ENCODE results near the gene PTPRC. TPM values are rescaled to one million over a fixed set of nuclear protein-coding genes. Genes with fewer than 3 reads are reported as not detected.

Gene PTPRC
- polyA plus RNA-seq, 5 donors: 7.0 to 10.8 (median 9.5) TPM

DNA sequence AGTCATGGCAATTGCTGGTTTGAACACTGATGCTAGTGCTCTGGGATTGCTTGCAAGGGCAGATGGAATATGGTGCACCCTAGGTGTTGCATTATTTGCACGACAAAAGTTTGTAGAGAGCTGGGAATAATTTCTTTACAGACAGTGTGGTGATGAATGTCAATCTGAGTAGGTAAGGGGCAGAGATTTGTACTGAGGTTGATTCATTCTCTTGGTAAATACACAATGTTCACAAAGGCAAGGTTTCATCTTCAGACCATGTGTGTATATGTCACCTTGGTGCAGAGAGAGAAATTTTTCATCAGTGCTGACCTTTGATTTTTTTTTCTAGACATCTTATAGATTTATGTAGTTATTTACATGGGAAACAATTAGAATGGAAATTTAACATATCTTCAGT, 5.0 kb downstream of the PTPRC start:
- DNase-seq: no peak

DNA sequence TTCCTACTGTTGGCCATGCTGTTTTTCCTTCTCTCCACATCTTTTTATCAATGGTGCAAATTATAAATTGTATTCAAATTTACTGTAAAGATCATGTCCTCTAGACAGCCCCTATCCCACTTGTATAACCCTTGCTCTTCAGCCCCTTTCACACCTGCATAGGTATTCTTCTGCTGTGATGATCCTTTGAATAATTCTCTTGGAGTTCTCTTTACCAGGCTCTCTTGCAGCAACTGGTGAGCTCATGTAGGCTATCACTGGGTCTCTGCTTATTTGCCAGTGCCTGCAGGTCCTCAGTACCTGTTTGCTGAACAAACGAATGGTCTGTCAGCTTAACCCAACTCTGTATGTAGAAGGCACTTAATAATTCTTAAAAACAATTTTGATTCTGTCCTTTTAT, 8.2 kb downstream of the PTPRC start:
- DNase-seq: no peak

DNA sequence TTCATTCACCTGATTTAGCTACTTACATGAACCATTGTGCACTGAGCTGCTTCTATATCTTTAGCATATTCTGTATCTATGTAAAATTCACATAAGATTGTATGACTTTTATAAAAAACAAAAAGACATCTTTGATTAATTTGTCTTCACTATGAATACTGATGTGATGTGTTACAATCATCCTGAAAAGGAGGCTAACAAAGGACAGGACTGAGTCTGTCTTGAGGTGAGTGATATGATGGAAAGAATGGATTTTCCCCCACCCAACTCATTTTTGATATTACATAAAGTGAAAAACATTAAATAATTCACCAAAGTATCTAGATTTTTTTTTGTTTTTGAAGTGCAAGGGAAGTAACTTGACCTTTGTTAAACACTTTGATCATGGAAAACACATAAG, 9.8 kb downstream of the PTPRC start:
- DNase-seq: no peak

DNA sequence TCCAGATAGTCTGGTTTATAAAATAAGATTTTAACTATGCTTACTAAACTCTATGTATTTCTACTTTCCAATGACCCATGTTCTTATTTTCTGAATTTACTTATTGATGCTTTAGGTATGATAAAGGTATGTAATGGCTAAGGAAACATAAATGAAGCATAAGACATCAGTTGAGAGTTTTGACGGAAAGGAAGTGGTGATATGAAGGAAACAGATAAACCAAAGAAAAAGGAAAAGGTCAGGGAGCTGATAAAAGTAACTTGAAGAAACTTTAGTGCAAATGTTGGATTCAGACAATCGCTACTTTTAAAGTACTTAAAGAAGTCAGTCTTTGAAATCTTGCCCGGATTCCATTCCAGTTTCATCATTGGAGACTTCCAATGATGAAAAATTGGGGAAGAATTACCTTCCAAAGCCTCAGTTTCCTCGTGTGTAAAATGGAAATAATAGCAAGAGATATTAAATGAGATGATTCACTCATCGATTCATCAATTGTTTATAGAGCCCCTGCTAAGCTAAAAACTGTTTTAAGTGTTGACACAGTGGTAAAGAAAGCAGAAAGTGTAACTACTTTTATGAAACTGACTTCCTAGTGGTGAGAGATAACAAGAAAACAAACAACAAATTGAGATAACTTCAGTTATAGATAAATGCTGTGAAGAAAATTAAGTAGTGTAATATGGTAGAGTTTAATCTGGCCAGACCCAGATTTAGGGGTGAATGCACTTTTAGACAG, 10.6 kb downstream of the PTPRC start:
- DNase-seq: no peak

DNA sequence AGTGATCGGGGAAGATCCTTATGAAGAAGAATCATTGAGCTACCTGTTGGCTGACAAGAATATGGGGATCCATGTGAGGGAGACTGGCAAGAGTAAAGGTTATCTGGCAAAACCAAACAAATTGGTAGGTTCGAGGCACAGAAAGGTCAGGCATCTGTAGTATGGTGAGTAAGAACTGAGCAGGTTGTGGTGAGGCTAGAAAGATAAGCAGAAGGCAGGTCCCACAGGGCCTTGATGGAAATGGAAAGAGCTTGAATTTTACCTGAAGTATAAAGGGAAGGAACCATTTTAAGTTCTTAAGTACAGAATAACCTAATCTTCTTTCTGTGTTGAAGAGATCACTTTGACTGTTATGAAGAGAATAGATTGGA, 11.1 kb downstream of the PTPRC start:
- no peak for DNase-seq

DNA sequence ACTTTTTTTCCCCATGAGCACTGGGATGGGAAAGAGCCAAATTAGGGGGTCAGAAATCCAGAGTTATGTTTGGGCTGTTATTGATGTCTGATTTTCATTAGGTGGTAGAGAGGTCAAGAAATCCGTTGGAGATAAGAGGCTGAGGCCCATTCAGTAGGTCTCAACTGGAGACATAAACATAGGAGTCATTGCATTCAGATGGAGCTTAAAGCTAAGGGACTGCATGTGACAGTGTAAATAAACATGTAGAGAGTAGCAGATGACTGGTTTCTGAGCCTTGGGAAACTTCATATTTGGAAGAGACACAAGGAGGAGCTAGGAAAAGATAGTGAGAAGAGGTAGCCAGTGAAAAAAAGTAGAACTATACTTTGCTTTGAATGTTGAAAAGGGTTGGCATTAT, 11.7 kb downstream of the PTPRC start:
- no peak for DNase-seq

DNA sequence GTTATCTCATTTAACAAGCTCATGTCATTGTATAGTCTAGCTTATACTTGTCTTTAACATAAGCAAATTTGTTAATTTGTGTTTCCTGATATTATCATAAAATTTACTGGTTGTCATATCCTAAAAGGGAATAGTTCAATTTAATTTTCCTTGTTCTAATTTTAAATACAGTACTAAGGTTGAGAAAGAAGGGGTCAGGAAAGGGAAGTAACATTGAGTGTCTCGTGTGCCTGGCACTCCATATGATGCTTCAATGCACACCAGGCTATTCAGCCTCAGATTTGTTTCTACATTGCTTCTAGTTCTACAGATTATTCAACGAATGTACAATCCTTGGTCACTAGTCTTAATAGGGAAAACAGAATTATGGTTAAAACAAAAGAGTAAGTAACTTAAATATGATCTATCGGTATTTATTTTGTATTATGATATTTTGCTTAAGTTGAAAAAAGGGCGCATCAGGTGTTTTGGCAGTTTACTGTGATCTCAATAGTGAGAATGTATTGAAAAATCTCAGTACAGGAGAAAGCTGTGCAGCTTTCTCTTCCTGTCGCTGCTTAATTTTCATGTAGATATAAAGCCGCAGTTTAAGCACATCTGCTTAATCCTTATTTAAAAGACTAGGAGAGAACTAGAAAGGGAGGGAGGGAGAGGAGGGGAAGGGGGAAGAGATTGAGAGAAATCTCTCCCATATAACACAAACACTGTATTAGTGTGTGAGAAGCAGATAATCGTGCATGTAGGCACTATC, 13.0 kb downstream of the PTPRC start:
- no peak for DNase-seq

DNA sequence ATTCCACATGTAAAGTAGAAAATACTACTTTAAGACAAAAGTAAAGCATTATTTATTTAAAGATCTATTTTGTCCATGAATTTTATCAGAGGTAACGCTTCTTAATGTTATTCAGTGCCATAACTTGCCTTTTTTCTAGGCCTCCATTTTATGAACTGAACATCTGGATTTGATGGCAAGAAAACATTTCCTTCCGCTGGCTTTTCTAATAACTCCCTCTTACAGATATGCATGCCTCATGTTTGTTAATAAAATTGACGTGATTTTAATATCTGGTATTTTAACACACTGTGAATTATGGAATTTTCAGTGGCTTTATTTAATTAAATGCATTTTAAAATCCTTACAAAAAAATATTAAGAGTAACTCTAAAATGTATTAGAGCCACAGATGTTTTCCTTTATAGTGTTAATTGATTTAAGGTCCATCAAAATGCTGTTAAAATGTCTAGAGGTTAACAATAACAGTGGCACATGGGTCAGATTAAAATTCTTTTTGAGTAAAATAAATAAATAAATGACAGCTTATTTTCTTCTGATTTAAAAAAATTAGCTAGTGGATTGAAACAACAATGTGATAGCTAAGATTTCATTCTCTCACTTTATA, 15.1 kb downstream of the PTPRC start:
- no peak for DNase-seq

DNA sequence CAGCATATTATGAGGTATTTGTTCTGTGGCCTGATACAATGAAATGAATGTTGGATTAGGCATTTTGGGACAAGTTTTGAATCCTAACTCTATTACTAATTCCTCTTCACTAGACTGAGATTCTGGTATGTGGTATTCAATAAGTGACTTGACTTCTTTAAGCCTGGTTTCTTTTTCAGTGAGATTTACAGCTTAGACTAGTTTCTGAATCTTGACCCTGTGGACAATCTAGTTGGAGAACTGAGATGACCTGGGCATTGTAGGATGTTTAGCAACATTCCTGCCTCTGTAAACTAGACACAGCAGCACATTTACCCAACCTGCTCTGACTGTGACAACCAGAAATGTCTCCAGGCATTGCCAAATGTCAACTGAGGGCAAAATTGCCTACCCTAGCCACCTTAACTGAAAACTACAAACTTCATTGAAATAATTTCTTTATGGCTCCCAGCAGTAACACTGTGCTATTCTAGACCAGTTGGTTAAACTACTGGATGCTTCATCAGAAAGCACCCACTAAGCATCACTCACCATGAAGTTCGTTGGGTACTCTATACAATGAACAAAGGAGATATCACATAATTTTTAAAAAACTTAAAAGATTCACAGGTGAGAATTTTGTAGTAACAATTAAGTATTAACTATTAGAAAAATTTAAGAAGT, 16.8 kb downstream of the PTPRC start:
- DNase-seq: no peak

DNA sequence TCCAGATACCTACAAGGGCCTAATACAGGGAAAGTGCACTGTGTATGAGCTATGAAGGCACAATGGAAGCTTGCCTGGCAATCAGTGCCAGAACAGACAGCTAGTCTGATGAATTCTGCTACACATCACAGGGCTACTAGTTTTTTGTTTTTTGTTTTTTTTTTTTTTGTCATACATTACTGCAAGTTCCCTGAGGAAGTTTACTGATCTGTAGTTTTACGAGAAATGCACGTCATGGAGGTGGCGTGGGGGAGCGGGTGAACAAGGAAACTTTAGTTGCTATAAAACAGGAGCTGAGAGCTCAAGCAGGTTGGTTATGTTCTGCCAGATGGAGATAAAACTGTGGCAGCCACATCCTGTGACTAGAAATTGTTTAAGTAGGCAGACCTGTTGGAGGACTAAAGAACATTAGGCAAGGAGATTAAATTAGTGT, 17.7 kb downstream of the PTPRC start:
- DNase-seq: no peak

DNA sequence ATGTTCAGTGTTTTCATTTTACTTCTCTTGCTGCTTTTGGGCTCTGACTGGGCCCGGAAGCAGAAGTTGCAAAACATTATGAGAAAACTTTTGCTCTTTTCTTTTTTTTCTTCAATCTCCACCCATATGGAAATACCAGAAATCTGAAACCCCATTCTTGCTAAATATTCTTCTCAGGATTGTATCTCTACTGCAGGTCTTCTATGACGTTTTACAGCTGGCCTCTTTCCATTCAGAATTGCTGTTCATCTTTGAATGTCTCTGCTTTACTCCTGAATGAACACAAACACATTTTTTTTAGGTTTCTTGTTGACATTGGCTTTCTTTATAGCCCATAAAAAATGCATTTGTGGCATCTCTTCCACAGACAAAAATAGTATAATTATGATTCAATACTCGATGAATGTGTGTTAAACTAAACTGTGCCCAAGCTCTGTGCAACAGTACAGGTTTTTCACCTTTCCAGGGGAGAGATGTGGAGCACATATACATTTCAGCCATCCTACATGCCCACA, 18.8 kb downstream of the PTPRC start:
- no peak for DNase-seq

DNA sequence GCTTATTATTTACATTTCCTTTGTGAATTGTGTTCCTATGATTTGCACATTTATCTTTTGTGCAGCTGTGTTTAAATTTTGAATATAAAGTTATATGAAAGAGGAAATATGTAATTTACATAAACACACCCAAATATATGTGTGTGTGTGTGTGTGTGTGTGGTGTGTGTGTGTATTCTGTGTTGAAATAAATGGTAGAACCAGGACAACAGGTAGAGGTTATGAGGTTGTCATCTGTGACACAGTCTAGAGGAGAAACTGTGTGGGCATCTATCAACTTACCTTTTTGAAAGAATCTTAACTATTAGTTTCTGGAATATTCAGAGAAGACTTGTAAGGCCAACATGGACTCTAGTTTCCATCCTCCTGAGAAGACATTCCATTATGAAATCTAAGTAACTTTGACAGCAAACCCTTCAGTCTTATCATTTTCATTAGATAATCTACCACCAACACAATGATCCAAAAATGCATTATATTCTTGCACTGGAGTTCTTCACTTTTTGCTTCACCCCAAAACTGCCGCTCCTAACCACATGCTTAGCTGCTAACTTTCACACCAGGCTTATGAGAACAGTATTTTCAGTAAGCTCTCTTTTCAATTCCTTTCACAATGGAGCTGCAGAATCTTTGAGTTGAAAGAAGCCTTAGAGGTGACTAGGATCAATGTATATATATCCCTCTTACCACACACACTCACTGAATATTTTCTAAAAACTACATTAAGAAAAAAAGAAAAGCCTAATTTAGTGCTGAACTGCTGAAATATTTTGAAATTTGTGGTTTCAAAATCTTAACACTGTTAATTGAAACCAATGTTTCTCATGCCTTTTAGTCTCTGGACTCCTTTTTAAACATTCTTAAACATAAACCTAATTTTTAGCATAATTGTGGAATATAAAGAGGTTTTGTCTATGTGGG, 21.8 kb downstream of the PTPRC start:
- no peak for DNase-seq

DNA sequence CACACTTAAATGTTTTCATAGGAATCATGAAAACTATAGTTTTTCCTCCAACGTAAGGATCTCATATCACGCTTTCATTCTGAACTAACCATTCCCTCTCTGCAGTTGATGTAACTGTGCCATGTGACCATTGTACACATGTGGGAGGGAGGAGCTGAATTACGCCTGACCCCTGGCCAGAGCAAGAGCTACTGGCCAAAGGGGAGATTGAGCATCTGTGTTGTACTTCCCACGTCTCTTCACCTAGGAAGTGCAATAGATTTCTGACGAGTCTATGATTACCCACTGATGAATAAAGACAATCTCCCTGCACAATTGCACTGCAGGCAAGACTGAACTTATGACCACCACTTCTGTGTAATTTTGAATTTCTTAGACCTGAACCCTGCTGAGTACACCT, 24.0 kb downstream of the PTPRC start:
- DNase-seq: no peak

DNA sequence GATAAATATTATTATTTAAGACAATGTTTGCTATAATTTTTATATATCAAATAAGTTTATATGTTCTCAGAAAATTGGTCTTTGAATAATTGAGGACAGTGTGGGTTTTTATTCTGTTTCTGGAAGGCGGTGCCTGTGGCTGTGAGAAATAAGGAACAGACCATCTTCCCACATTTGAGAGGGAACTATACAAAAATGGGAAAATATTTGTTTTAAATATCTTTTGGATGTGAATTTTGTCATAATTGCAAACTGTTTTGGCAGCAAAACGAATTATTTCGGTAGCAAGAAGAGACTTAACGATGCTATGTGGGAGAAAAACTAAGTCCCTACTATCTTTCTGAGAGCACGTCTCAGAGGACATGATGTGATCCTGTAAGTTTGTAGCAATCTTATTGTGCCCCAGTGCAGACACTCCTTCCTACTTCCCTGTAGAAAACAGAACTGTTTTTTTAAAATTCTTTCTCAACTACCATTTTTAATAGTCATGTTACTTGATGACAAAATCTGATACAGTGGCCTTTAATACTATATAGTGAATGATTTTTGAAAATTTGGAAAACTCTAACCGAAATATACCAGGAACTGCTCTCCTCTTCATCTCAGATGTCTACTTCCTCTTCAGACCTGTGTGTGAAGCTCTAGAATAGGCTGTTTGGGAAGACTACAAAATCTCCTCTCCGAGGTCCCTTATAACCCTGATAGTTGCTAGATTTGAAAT, 25.4 kb downstream of the PTPRC start:
- no peak for DNase-seq

DNA sequence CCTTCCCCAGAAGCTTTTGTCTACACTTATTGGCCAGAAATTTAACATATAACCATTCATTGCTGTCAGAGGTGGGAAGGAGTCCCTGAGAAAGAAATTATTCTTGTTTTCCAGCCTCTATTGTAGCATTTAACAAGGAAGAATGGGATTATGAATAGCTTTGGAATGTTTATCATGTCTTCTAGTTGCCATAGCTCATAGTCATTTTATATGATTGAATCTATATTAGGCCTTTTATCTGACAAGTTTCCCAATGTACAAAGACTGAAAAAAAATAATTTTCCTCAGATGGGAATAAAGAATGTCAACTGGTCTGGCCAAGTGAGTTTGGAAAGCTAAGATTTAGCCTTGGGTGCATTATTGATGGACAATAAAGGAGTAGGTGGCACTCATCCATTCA, 28.3 kb downstream of the PTPRC start:
- DNase-seq: no peak

DNA sequence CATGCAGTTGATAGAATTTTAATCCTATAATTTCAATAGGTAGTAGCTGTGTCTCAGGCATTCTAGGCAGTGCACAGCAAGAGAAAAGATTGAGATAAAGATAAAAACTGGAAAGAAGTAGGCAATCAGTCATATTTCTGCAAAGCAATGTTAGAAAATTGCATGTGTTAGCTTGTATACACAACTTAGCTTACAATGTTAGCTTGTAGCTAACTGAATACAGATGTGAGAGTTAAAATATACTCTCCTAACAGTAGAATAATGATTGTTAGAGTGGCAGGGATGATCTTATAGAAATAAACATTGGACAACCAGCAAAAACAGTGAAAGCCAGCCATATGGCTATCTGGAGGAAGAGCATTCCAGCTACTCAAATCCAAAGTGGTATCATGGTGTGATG, 29.0 kb downstream of the PTPRC start:
- DNase-seq: no peak

DNA sequence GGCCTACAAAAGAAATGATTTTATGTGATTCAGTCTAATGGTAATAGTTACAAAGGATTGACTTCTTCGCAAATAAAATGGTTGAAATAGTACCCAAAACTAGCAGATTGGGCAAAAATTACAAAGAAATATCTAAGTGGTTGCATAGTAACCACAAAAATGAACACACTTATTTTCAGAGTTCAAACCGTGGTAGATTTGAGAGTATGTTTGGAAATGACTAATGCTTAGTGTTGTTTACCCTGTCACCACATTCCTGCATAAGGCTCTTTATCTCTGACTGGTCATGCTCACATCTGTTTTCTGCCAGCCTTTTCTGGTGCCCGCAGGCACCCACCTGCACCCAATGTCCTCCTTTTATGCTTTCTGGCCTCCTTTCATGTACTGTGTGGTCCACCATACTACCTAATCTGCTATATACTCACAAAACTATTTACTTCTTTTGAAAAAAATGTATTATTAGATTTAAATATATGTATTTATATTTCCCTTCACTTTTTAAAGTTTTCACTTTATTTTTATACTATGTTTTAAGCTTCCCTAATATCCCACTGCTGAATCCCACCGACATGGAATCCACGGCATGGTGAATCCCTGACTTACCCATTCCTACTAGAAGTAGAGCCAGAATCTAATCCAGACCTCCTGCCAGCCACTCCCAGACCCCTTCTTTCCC, 30.3 kb downstream of the PTPRC start:
- DNase-seq: no peak

DNA sequence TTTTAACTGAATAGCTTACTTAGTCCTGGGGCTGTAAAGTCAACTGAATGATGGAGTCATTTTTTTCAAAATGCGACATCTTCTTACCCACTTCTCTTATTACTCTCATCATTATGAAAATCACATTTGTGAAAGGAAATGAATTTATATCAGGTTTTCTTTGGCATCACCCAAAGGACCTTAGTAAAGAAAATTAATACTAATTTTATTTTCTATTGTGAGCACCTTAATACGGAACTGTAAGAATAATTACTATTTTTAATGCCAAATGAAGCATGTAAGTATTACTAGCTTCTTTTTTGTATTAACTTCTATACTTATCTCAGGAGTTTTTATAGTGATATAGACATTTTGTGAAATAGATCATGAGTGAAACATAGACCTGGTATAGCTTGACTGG, 30.9 kb downstream of the PTPRC start:
- no peak for DNase-seq

DNA sequence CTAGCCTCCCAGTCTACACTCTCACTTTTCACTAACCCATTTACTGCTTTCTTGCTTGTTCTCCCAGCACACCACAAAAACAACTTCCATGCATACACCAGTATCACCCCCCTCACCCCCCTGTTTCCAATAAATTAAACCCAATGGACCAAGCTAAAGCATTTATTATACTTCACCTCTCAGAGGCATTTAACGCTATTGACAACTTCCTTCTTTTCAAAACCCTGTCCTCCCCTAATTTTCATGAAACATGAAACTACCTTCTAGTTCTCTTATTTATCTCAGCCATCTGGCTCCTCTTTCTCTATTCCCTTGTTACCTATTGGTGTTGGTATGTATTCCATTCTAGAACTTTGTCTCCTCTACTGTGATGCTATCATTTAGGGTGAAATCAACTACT, 32.3 kb downstream of the PTPRC start:
- no peak for DNase-seq

DNA sequence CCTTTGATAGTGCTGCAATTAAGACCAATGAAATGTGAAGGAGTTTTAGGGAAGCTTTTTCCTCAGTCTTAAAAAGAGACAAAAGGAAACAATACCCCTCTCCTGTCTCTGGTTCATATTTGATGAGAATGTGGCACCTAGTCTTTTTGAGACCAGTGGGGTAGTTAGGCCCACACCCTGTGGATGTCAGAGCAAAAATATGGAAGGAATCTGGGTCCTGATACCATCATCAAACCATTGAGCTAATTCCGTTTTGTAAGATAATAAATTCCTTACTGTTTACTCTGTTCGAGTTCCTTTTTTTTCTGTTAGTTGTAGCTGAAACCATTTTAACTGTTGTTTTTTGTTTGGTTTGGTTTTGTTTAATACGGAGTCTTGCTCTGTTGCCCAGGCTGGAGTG, 33.3 kb downstream of the PTPRC start:
- no peak for DNase-seq

All from right lung (tissue), 5 donors.